Fibroblast of the conjunctiva (primary cell): ENCODE measurements around the gene ANKFY1.
A peak's percentile ranks its signal among the peaks of the same experiment; 100 is the strongest.

ENCODE experiments used
- DNase-seq: peaks from one replicate; pipeline ENCODE4 v3.0.0-alpha.2; 2010; ENCODE audit warnings: low read depth

ANKFY1 gene

DNA sequence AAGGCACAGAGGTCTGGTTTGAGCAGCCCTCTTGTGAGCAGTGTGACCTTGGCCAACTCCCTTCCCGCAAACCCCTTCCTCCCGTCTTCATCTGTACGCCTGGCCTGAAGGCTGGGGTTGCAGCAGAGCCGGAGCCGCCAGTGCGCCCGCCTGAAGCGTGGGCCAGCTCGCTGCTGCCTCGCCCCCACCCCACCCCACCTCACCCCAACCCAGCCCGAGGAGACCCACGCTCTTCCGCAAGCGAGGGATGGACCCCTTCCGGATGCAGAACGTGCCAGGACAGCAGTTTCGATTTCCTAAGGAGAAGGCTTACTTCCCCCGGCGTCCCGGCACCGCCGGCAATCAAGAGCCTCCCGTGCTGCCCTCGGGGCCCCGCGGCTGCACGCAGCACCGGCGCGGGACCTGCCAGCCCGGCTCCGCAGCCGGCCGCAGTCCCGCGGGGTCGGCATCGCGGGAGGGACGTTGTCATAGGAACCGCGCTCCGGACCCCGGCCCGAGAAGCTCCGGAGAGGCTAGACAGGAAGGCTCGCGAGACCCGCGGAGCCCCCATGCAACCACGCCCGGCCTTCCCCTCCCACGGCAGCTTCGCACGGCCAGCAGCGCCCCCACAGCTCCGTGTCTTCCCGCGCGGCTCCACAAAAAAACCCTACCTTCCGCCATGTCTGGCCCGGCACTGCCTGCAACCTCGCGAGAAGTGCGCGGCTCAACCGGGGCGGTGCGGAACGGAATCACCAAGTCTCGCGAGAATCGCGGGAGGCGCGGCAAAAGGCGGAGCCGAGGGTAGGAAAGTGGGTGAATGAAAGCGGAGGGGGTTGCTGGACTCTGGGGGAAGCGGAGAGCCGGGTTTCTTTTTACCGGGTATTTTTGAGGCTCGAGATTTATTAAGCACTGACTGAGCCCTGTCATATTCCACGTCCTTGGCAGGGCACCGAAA, at the start of gene ANKFY1:
TSS of gene ANKFY1 (minus strand) at position 698 of the 934 bp plus-strand sequence. CDS start at position 660, 38 bp downstream.
- peak; percentile 85 for DNase-seq

GRCh38 chr17:4310354-4311060, 46.7 kb upstream of the ANKFY1 start:
- DNase-seq = no peak

DNA sequence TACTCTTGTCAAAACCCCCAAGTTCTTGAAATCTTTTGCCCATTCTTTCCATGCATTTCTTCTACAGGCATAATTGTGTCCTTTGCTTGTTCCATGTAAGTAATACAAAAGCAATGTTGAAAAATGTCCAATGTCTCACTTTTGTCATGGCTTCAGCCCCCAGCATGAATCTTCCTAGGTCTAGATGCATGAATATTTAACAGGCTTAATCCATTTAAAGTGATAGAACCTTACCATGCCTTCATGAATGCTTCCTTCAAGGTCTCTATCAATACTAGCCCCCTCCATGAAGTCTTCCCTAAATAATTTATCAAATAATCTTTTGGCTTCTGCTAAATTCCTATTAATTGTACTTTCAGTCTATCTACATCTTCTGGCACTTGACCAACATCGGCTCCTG, 46.1 kb upstream of the ANKFY1 start:
- DNase-seq = no peak

- no peak for DNase-seq
These were observed 43.6 kb upstream of the ANKFY1 start for GRCh38 chr17:4307179-4307930.

GRCh38 chr17:4305224-4305623, 41.4 kb upstream of the ANKFY1 start:
- DNase-seq = no peak

- peak; percentile 24 for DNase-seq
These were observed 40.7 kb upstream of the ANKFY1 start for GRCh38 chr17:4304417-4305027.

DNA sequence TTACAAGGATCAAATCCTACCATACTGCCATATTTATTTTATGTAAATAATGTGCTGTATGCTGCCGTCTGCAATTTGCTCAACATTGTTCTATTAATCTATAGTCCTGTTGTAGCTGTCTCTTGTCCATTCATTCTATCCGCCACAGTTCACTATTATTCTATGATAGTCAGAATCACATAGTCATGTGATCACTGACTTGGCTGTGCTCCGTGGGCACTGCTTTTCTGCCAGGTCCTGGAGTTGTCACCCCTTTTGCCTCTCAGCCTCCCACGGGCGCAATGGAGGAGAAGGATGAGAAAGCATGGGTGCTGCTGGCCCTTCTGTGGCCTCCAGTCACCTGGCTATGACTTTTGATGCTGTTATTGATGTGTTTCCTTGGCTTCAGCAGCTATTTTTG, 37.3 kb upstream of the ANKFY1 start:
- DNase-seq = no peak

GRCh38 chr17:4297351-4297750, 33.6 kb upstream of the ANKFY1 start:
- DNase-seq = no peak

DNA sequence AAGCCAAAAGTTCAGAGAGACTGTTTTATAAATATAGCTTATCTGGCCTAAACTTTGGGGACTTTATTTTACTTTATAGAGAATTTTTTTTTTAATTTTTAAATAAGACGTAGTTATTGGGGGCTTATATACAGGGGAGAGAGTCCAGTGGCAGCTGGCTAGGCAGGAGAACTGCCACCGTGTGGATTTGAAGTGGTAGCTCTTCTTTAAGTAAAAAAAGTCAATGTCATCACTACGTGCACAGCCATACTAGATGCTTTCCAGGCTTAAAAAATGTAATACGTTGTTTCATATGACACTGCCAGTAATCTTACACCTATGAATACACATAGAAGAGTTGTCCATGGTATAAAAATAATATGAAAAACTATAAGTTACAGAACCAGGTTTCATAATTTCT, 31.9 kb upstream of the ANKFY1 start:
- DNase-seq = no peak

DNA sequence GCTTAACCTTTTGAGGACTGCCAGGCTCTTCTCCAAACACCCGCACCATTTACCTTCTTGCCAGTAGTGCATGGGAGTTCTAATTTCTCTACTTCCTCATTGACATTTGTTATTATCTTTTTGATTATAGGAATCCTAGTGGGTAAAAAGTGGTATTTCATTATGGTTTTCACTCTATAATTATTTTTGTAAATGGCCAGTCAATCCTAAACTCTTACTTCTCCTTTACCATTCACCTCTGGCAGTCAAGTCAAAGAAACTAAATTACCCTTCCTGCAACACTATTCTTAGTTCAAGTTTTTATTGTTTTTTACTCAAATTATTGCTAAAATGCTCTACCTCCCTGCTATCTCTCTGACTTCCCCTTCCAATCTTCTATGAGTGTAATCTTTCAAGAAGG, 29.8 kb upstream of the ANKFY1 start:
- DNase-seq = no peak

GRCh38 chr17:4287710-4288109, 23.9 kb upstream of the ANKFY1 start:
- DNase-seq = no peak

- DNase-seq = peak; percentile 30
These were observed 12.7 kb upstream of the ANKFY1 start for GRCh38 chr17:4276514-4276913.

DNA sequence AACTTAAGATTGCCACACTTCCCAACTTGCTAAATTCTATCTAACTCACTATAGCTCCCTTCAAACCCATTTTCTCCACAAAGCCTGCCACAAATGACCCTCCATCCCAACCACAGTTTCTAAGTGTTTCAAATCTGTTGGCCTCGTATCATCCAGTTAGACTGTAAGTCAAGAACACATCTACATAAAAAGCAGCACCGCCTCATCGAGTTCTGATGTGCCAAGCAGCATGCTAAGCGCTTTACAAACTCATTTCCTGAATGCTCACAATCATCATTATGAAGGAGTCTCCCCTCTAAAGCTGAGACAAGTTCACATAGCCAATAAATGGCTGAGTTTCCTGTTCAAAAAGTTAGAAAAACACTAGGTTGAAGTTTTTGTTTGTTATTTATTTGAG, 9.2 kb upstream of the ANKFY1 start:
- no peak for DNase-seq

GRCh38 chr17:4272213-4272971, 8.6 kb upstream of the ANKFY1 start:
- no peak for DNase-seq

DNA sequence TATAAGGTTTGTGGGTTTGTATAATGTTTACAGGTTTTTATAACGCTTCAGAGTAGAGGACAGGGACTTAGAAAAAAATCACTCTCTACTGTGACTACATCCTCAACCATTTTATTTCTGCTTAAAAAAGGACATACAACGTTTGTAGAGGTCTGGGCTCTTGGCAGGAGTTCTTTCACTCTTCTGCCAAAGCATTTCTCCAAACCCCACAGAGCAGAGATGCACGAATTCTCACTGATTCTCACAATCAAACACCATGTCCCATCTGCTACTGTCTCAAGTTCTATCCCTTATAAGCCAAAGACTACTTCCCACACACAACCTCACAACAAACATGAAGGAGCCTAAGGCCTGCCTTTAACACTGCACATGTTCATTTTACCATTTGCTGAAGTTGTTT, 7.0 kb upstream of the ANKFY1 start:
- no peak for DNase-seq

GRCh38 chr17:4269915-4270314, 6.1 kb upstream of the ANKFY1 start:
- DNase-seq = no peak

DNA sequence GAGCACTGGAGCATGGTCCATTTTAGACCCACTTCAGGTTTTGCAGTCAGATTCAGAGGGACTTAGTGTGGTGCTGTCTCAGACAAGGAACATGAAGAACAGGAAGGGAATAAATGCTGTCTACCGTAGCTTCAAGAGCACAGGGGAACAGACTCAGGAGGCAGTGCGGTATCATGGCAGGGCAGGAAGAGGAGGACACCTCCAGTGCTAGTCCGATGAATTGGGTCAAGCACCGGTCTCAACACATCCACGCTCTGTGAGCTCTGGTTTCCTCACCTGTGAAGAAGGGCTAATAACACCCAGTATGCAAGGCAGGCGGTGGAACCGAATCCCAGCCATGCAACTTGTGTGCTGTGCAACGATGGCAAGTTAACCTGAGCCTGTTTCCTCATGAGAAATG, 3.6 kb upstream of the ANKFY1 start:
- DNase-seq = no peak

- DNase-seq = no peak
These were observed 2.8 kb upstream of the ANKFY1 start for GRCh38 chr17:4266550-4266949.

DNA sequence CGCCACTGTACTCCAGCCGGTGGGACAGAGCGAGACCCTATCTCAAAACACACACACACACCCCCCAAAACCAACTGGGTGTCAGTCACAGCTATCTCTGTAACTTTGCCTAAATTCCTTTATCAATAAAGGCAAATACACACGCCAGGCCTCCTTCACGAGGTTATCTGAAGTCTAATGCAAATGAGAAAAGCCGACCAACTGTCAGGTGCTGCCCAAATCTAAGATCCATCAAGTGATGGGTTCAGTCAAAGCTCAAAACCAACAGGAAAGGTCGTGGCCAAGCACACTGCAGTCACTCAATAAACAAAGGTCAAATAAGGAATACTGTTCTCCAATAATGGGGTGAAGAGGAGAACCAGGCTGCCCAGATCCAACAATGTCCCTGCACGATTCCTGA, 1.1 kb downstream of the ANKFY1 start:
- DNase-seq = no peak

- DNase-seq = no peak
These were observed 2.3 kb downstream of the ANKFY1 start for GRCh38 chr17:4261452-4261851.

DNA sequence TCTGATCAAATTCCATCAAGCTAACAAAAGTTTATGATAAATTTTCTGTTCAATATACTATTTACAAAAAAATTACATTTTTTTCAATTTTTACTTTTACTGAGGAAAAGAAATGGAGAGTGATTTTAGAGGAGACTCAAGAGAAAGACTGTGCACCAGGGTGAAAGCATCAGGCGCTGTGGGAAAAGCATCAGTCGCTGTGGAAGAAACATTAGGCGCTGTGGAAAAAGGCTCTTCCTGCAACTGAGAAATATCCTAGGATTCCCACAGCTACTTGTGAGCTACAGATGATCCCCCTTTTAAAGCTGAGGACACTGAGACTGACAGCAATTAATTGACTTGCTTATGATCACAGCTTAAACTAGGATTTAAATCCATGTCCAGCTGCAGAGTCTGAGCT, 4.9 kb downstream of the ANKFY1 start:
- DNase-seq = no peak
